K562 (cell line): Measurements from ENCODE around the gene LRRC75A. TPM values are rescaled to one million over a fixed set of nuclear protein-coding genes. Genes with fewer than 3 reads are reported as not detected.

Experiments used
- CTCF ChIP-seq, 3 experiments: IDR thresholded peaks in 2 of 3; conservative IDR thresholded peaks in 1 of 3; 2 replicates each; pipeline ENCODE4 v1.5.1; 2011 to 2012; ENCODE audit warnings: low read length in 3 of 3, mild to moderate bottlenecking in 3 of 3, control low read depth in 2 of 3, improper control_type of control experiment in 1 of 3, inconsistent platforms in 1 of 3, low read depth in 1 of 3, mixed read lengths in 1 of 3, moderate library complexity in 1 of 3; ENCODE audit not compliant: insufficient read depth in 2 of 3
- CTCFL ChIP-seq: IDR thresholded peaks from 2 replicates; pipeline ENCODE4 v1.6.1; 2011; ENCODE audit warnings: borderline replicate concordance, low read depth, mild to moderate bottlenecking, moderate library complexity, low read length; ENCODE audit not compliant: insufficient read depth, poor library complexity, severe bottlenecking
- CXXC5 ChIP-seq: fragments of 250-450 bp; sonication (Bioruptor Pico); IDR thresholded peaks from 2 replicates; pipeline ENCODE4 v1.8.0; 2022; ENCODE audit warnings: inconsistent platforms, mild to moderate bottlenecking, moderate library complexity
- KDM4B ChIP-seq, 2 experiments: fragments of 450-650 bp in 1 of 2; sonication (generic) in 1 of 2; IDR thresholded peaks; 2 replicates each; pipeline ENCODE4 v1.6.1; 2016 to 2017; ENCODE audit warnings: borderline replicate concordance in 2 of 2, antibody characterized with exemption in 1 of 2, low read depth in 1 of 2, mild to moderate bottlenecking in 1 of 2
- MEIS2 ChIP-seq: fragments of 450-650 bp; IDR thresholded peaks from 2 replicates; pipeline ENCODE4 v1.6.1; 2014; ENCODE audit warnings: mild to moderate bottlenecking; ENCODE audit not compliant: partially characterized antibody
- SUPT5H ChIP-seq: fragments of 450-650 bp; IDR thresholded peaks from 2 replicates; pipeline ENCODE4 v1.6.1; 2016
- TCF7 ChIP-seq: sonication (generic); IDR thresholded peaks from 2 replicates; pipeline ENCODE4 v1.6.1; 2016; ENCODE audit warnings: antibody characterized with exemption, borderline replicate concordance
- VEZF1 ChIP-seq: fragments of 200-800 bp; sonication (Bioruptor generic); IDR thresholded peaks from 2 replicates; pipeline ENCODE4 v1.6.1; 2017; ENCODE audit warnings: missing genetic modification characterization, missing compliant biosample characterization
- ZNF316 ChIP-seq: fragments of 450-650 bp; IDR thresholded peaks from 2 replicates; pipeline ENCODE4 v1.6.1; 2016
- ZNF79 ChIP-seq: fragments of 250-450 bp; sonication (Bioruptor Pico); IDR thresholded peaks from 2 replicates; pipeline ENCODE4 v1.4.0; 2020; ENCODE audit warnings: low read depth, mild to moderate bottlenecking, moderate library complexity
- polyA plus RNA-seq, 8 experiments: library from polyadenylated mRNA; depleted of rRNA in 4 of 8; stranded (reverse) in 5 of 8; unstranded in 3 of 8; fragments of >200 nt; fragmentation: Nextera tagmentation in 2 of 8; fragmentation: Illumina TruSeq in 1 of 8; extraction: Ambion mirVana in 2 of 8; extraction: Trizol in 1 of 8; gene quantifications; 2 replicates each; pipeline versions ENCODE4 v1.2.1 to v1.2.3, GENCODE V29; 2011 to 2014; ENCODE audit warnings: inconsistent platforms in 1 of 8, missing spikeins in 1 of 8
- total RNA-seq, 7 experiments: library from RNA; depleted of rRNA in 6 of 7; stranded (reverse); fragments of >200 nt in 6 of 7; fragmentation: Illumina TruSeq in 2 of 7; extraction: Trizol in 2 of 7; gene quantifications; 2 replicates each; pipeline versions ENCODE4 v1.2.1 to v1.2.3, GENCODE V29; 2011 to 2021; ENCODE audit warnings: low replicate concordance in 1 of 7

LRRC75A gene
- total and polyA plus RNA-seq, 9 of the 15 experiments (the other 6 are each of a cell fraction or from before 2014, with no cell fraction given) = 0.04 to 0.34 (median 0.08) TPM; not detected in 5

- TF ChIP-seq CTCFL (peak; percentile 75), TCF7 (no peak), KDM4B (IDR thresholded peaks at IDR 0.05; ENCODE audit: borderline replicate concordance in 2 of 2, low read depth in 1 of 2) (no peak), CXXC5 (CRISPR knock-in tag) (0 out of 2 replicates have a peak, but pooled peaks have one; percentile 18), MEIS2 (no peak), CTCF (IDR thresholded peaks at IDR 0.05 in 2 of 3, conservative IDR thresholded peaks at IDR 0.05 in 1 of 3; ENCODE audit: insufficient read depth in 2 of 3, low read depth in 1 of 3, low read length in 3 of 3) (peak; percentile 68 to 77 (median 76)), VEZF1 (CRISPR knock-in tag) (no peak), ZNF316 (peak; percentile 48), SUPT5H (no peak), ZNF79 (CRISPR knock-in tag) (no peak)
Measured at GRCh38 chr17:16428098-16428882, 63.7 kb downstream of the LRRC75A start (continued).
